Iris pigment epithelial cell (primary cell): ENCODE measurements around the gene ELF1.
"Not testable (repeated sequence)": the region's sequence is repeated elsewhere in the genome, so short reads cannot be mapped to it uniquely, and the experiment has no call there.

Experiments used
- DNase-seq: peaks from one replicate; pipeline ENCODE4 v3.0.0-alpha.2; 2011; ENCODE audit warnings: low read depth

ELF1 gene

GRCh38 chr13:40933508-40934204 is 85.5 kb downstream of the ELF1 start:
- DNase-seq: no peak

GRCh38 chr13:40932252-40932651 is 86.9 kb downstream of the ELF1 start:
- DNase-seq: no peak

- DNase-seq: no peak
These were observed 87.4 kb downstream of the ELF1 start for GRCh38 chr13:40931719-40932118.

- DNase-seq: not testable (repeated sequence)
These were observed 89.2 kb downstream of the ELF1 start for GRCh38 chr13:40929883-40930282.

GRCh38 chr13:40928980-40929379 is 90.1 kb downstream of the ELF1 start:
- no peak for DNase-seq

GRCh38 chr13:40927929-40928328 is 91.2 kb downstream of the ELF1 start:
- DNase-seq: no peak

- no peak for DNase-seq
These were observed 95.2 kb downstream of the ELF1 start for GRCh38 chr13:40923867-40924266.

- no peak for DNase-seq
These were observed 96.6 kb downstream of the ELF1 start for GRCh38 chr13:40922437-40923040.

- DNase-seq: peak; percentile 53
These were observed 98.3 kb downstream of the ELF1 start for GRCh38 chr13:40920826-40921225.

GRCh38 chr13:40919901-40920300 is 99.2 kb downstream of the ELF1 start:
- not testable (repeated sequence) for DNase-seq

GRCh38 chr13:40916207-40916998 is 102.7 kb downstream of the ELF1 start:
- peak; percentile 49 for DNase-seq

- not testable (repeated sequence) for DNase-seq
These were observed 104.3 kb downstream of the ELF1 start for GRCh38 chr13:40914863-40915262.

GRCh38 chr13:40911341-40911740 is 107.8 kb downstream of the ELF1 start:
- DNase-seq: no peak

- peak; percentile 64 for DNase-seq
These were observed 108.6 kb downstream of the ELF1 start for GRCh38 chr13:40910324-40911050.

GRCh38 chr13:40909541-40910200 is 109.4 kb downstream of the ELF1 start:
- DNase-seq: not testable (repeated sequence)

- DNase-seq: no peak
These were observed 110.6 kb downstream of the ELF1 start for GRCh38 chr13:40908546-40908945.

- not testable (repeated sequence) for DNase-seq
These were observed 118.1 kb downstream of the ELF1 start for GRCh38 chr13:40901032-40901431.

GRCh38 chr13:40900568-40900967 is 118.5 kb downstream of the ELF1 start:
- not testable (repeated sequence) for DNase-seq

GRCh38 chr13:40897053-40897452 is 122.1 kb downstream of the ELF1 start:
- no peak for DNase-seq

GRCh38 chr13:40895227-40896184 is 123.6 kb downstream of the ELF1 start:
- no peak for DNase-seq

- DNase-seq: not testable (repeated sequence)
These were observed 125.5 kb downstream of the ELF1 start for GRCh38 chr13:40893573-40893972.
